OCI-LY7 (cell line): ENCODE measurements around the gene HSCB.

Experiments
- CTCF ChIP-seq: fragments of 200-600 bp; sonication (generic); conservative IDR thresholded peaks from 2 replicates; pipeline ENCODE4 v1.5.1; 2014; ENCODE audit warnings: mild to moderate bottlenecking, antibody characterized with exemption, low read length, moderate library complexity, mixed read lengths
- EZH2phosphoT487 ChIP-seq: fragments of 200-600 bp; sonication (generic); IDR thresholded peaks from 2 replicates; pipeline ENCODE4 v1.6.1; 2018; ENCODE audit warnings: low read depth, borderline replicate concordance, mild to moderate bottlenecking, mixed run types, antibody characterized with exemption, low read length, moderate library complexity, mixed read lengths

- TF ChIP-seq CTCF (no peak), EZH2phosphoT487 (no peak)
These were observed 25.2 kb upstream of the HSCB start for GRCh38 chr22:28716686-28717085.
